Natural killer cell (primary cell): Measurements from ENCODE around the gene FAM120A. TPM values are rescaled to one million over a fixed set of nuclear protein-coding genes. Genes with fewer than 3 reads are reported as not detected.
A peak's percentile ranks its signal among the peaks of the same experiment; 100 is the strongest.

Experiments used
- ATAC-seq, 3 donors: fragments of 150-1000 bp in 2 of 3; fragments of 200-7000 bp in 1 of 3; cut with Tn5 transposase; 1 replicate in 1 of 3; 2 replicates in 2 of 3; pipeline ENCODE4 v1.10.0; 2021; ENCODE audit warnings: mild to moderate bottlenecking in 2 of 3, moderate library complexity in 2 of 3
- DNase-seq, 2 donors: peaks; one replicate each; pipeline versions ENCODE4 v3.0.0 to v3.0.0-alpha.2; 2013 to 2021; ENCODE audit warnings: mixed read lengths in 1 of 2
- H3K27ac ChIP-seq: one replicate; pipeline ENCODE4 v1.5.1; 2013; ENCODE audit warnings: mild to moderate bottlenecking, low read length
- H3K27me3 ChIP-seq: one replicate; pipeline ENCODE4 v1.6.1; 2013; ENCODE audit warnings: low read length; ENCODE audit not compliant: control insufficient read depth, insufficient read depth
- H3K36me3 ChIP-seq: one replicate; pipeline ENCODE4 v1.6.1; 2013; ENCODE audit warnings: low read length; ENCODE audit not compliant: control insufficient read depth, insufficient read depth
- H3K4me1 ChIP-seq: one replicate; pipeline ENCODE4 v1.6.1; 2013; ENCODE audit warnings: low read length; ENCODE audit not compliant: control insufficient read depth, insufficient read depth
- H3K4me3 ChIP-seq: one replicate; pipeline ENCODE4 v1.5.1; 2013; ENCODE audit warnings: low read length
- H3K9me3 ChIP-seq: one replicate; pipeline ENCODE4 v1.6.1; 2013; ENCODE audit warnings: low read length; ENCODE audit not compliant: control insufficient read depth, insufficient read depth
- H3K27ac Mint-ChIP-seq, 2 donors: one replicate each; pipeline ENCODE4 v1.8.0; 2022; ENCODE audit warnings: mild to moderate bottlenecking in 2 of 2, mixed read lengths in 2 of 2, moderate library complexity in 1 of 2
- H3K27me3 Mint-ChIP-seq, 2 donors: one replicate each; pipeline ENCODE4 v1.8.0; 2022; ENCODE audit warnings: low read depth in 2 of 2, mixed read lengths in 2 of 2
- H3K36me3 Mint-ChIP-seq: one replicate; pipeline ENCODE4 v1.8.0; 2022; ENCODE audit warnings: mixed read lengths
- H3K4me1 Mint-ChIP-seq, 2 donors: one replicate each; pipeline ENCODE4 v1.8.0; 2022; ENCODE audit warnings: mixed read lengths in 2 of 2
- H3K4me3 Mint-ChIP-seq: one replicate; pipeline ENCODE4 v1.8.0; 2022; ENCODE audit warnings: mild to moderate bottlenecking, moderate library complexity, mixed read lengths
- H3K9me3 Mint-ChIP-seq, 2 donors: one replicate each; pipeline ENCODE4 v1.8.0; 2022; ENCODE audit warnings: mixed read lengths in 2 of 2
- CTCF ChIP-seq: fragments of 200-600 bp; IDR thresholded peaks from one replicate; pipeline ENCODE4 v1.8.0; 2022; ENCODE audit warnings: antibody characterized with exemption
- WGBS: methylation state at CpG from one replicate; pipeline ENCODE4 v1.1.7; 2013; ENCODE audit warnings: missing lambda C conversion rate; ENCODE audit not compliant: insufficient coverage; 5-methylcytosine and 5-hydroxymethylcytosine counted together
- intact Hi-C: fragments of 100-400 bp; cut with micrococcal nuclease; formaldehyde crosslinking; loops from one replicate; pipeline ENCODE4 v1.14.2; 2022
- total RNA-seq, 4 donors: library from RNA; stranded (reverse); fragments of 120-200 nt in 1 of 4; gene quantifications; one replicate each; pipeline versions ENCODE4 v1.2.3 to v1.2.4, GENCODE V29; 2013 to 2022

The FAM120A gene
- total RNA-seq, 3 donors from 2014 or later (not counting 1 experiment from before 2014, with no cell fraction given), result 87.7 to 96.1 (median 91.5) TPM

- Histone ChIP-seq H3K36me3 (peaks cover 13% of the 10 kb centered on the region), H3K4me1 (peaks cover 26% of the 10 kb centered on the region), H3K27me3 (no peaks in the 10 kb centered on the region), H3K4me3 (peak overlapping the region; percentile 91), H3K9me3 (no peaks in the 10 kb centered on the region), H3K27ac (peak overlapping the region; percentile 67)
- Mint-ChIP-seq H3K36me3 (peaks cover 8% of the 10 kb centered on the region), H3K27me3 (no peaks in the 10 kb centered on the region), H3K9me3 (no peaks in the 10 kb centered on the region), H3K4me1 (peaks cover 43 to 47% of the 10 kb centered on the region in 2 donors), H3K4me3 (peak overlapping the region; percentile 96), H3K27ac (peak overlapping the region; percentile 94 to 96)
- under 1% methylated on average over 92 of the region's 92 CpGs for WGBS
- ATAC-seq, result peak in 2 of 3 donors; percentile 3 to 5
- intact Hi-C loops, result loop anchor here (2.0 to 10.0 kb wide), 5 partner anchors 50 to 1273 kb away; partner anchors contain the start of genes AOPEP, CARD19 and NINJ1
- TF ChIP-seq CTCF, result no peak
- DNase-seq, result peak; percentile 43 to 65
Observed at GRCh38 chr9:93451849-93452709, 594 bp downstream of the FAM120A start.

- H3K4me1 Mint-ChIP-seq, result peaks cover 45 to 51% of the 10 kb centered on the region in 2 donors
- H3K9me3 ChIP-seq, result no peaks in the 10 kb centered on the region
- peak overlapping the region; percentile 96 for H3K4me3 Mint-ChIP-seq
- TF ChIP-seq CTCF, result no peak
- no peaks in the 10 kb centered on the region for H3K9me3 Mint-ChIP-seq
- DNase-seq (no peak), ATAC-seq (peak in 2 of 3 donors; percentile 3 to 6)
- peaks cover 2% of the 10 kb centered on the region for H3K36me3 Mint-ChIP-seq
- H3K36me3 ChIP-seq, result peaks cover 7% of the 10 kb centered on the region
- H3K4me3 ChIP-seq, result peak overlapping the region; percentile 91
- no peaks in the 10 kb centered on the region for H3K27me3 Mint-ChIP-seq
- intact Hi-C loops, result loop anchor here (2.0 to 10.0 kb wide), 5 partner anchors 50 to 1272 kb away; partner anchors contain the start of genes AOPEP, CARD19 and NINJ1
- H3K4me1 ChIP-seq, result peaks cover 26% of the 10 kb centered on the region
- H3K27ac Mint-ChIP-seq, result peak overlapping the region; percentile 94 to 96
- WGBS, result under 1% methylated on average over 10 of the region's 10 CpGs
- H3K27ac ChIP-seq, result peak overlapping the region; percentile 67
- H3K27me3 ChIP-seq, result no peaks in the 10 kb centered on the region
Observed at GRCh38 chr9:93452710-93453046, 1.2 kb downstream of the FAM120A start.

- Histone ChIP-seq H3K9me3 (no peaks in the 10 kb centered on the region), H3K4me1 (peaks cover 26% of the 10 kb centered on the region), H3K36me3 (peaks cover 6% of the 10 kb centered on the region), H3K27ac (peak within 1 kb of the TSS; percentile 67), H3K27me3 (no peaks in the 10 kb centered on the region), H3K4me3 (peak within 1 kb of the TSS; percentile 91)
- intact Hi-C loops, result loop anchor here (2.0 to 10.0 kb wide), 5 partner anchors 49 to 1272 kb away; partner anchors contain the start of genes AOPEP, CARD19 and NINJ1
- Mint-ChIP-seq H3K4me1 (peaks cover 51 to 55% of the 10 kb centered on the region in 2 donors), H3K36me3 (no peaks in the 10 kb centered on the region), H3K27ac (peak within 1 kb of the TSS; percentile 94 to 96), H3K4me3 (peak within 1 kb of the TSS; percentile 96), H3K9me3 (no peaks in the 10 kb centered on the region), H3K27me3 (no peaks in the 10 kb centered on the region)
- under 1% methylated on average over 33 of the region's 34 CpGs for WGBS
- peak; percentile 73 to 89 (median 77) for ATAC-seq
- peak; percentile 77 to 94 for DNase-seq
- no peak for TF ChIP-seq CTCF
Observed at GRCh38 chr9:93453047-93453914, 1.8 kb downstream of the FAM120A start, which contains the start of gene FAM120AOS. Gene FAM120AOS (minus strand): TSS chr9:93453581. CDS start chr9:93452709, 872 bp downstream.
